HG03095 (cell line): ENCODE data around the gene MYL3.
A peak's percentile ranks its signal among the peaks of the same experiment; 100 is the strongest.

ENCODE experiments used
- ATAC-seq: cut with Tn5 transposase; IDR thresholded peaks from one replicate; pipeline ENCODE4 v1.9.1; 2021; ENCODE audit warnings: moderate library complexity; ENCODE audit not compliant: unreplicated experiment

MYL3 gene

GRCh38 chr3:46851364-46852333 is 11.6 kb downstream of the MYL3 start:
- no peak for ATAC-seq

GRCh38 chr3:46850468-46850779 is 12.8 kb downstream of the MYL3 start:
- no peak for ATAC-seq

GRCh38 chr3:46849686-46850467 is 13.4 kb downstream of the MYL3 start:
- no peak for ATAC-seq

GRCh38 chr3:46849045-46849631 is 14.1 kb downstream of the MYL3 start:
- ATAC-seq, result no peak

GRCh38 chr3:46848271-46849044 is 14.8 kb downstream of the MYL3 start:
- ATAC-seq, result no peak

GRCh38 chr3:46847744-46848143 is 15.5 kb downstream of the MYL3 start:
- no peak for ATAC-seq

- no peak for ATAC-seq
Measured at GRCh38 chr3:46846624-46847542, 16.4 kb downstream of the MYL3 start.

- peak; percentile 63 for ATAC-seq
Measured at GRCh38 chr3:46845860-46846623, 17.2 kb downstream of the MYL3 start.

- peak; percentile 44 for ATAC-seq
Measured at GRCh38 chr3:46845397-46845859, 17.8 kb downstream of the MYL3 start.

- no peak for ATAC-seq
Measured at GRCh38 chr3:46844881-46845312, 18.3 kb downstream of the MYL3 start.

- ATAC-seq, result no peak
Measured at GRCh38 chr3:46844397-46844796, 18.8 kb downstream of the MYL3 start.

GRCh38 chr3:46843508-46843907 is 19.7 kb downstream of the MYL3 start:
- no peak for ATAC-seq

- no peak for ATAC-seq
Measured at GRCh38 chr3:46840491-46840890, 22.8 kb downstream of the MYL3 start.

- ATAC-seq, result no peak
Measured at GRCh38 chr3:46838301-46838700, 24.9 kb downstream of the MYL3 start.

- no peak for ATAC-seq
Measured at GRCh38 chr3:46835491-46835890, 27.8 kb downstream of the MYL3 start.

GRCh38 chr3:46835054-46835453 is 28.2 kb downstream of the MYL3 start:
- no peak for ATAC-seq

- no peak for ATAC-seq
Measured at GRCh38 chr3:46833346-46834300, 29.6 kb downstream of the MYL3 start.

GRCh38 chr3:46831841-46832240 is 31.4 kb downstream of the MYL3 start:
- no peak for ATAC-seq
